CD4-positive, alpha-beta T cell treated with Interferon alpha-2 for 1 hour (primary cell): ENCODE results near the gene HS6ST3.
"Not testable (repeated sequence)": the region's sequence is repeated elsewhere in the genome, so short reads cannot be mapped to it uniquely, and the experiment has no call there.

Experiments
- DNase-seq, 2 donors: peaks; one replicate each; pipeline ENCODE4 v3.0.0-alpha.2; 2020 to 2022

HS6ST3 gene

GRCh38 chr13:96460609-96461008 lies 370.7 kb downstream of the HS6ST3 start:
- DNase-seq = no peak

GRCh38 chr13:96473526-96474180 lies 383.7 kb downstream of the HS6ST3 start:
- DNase-seq = no peak

GRCh38 chr13:96474181-96474557 lies 384.3 kb downstream of the HS6ST3 start:
- DNase-seq = no peak

GRCh38 chr13:96475103-96475502 lies 385.2 kb downstream of the HS6ST3 start:
- DNase-seq = no peak

GRCh38 chr13:96481482-96481881 lies 391.6 kb downstream of the HS6ST3 start:
- no peak for DNase-seq

GRCh38 chr13:96490496-96490989 lies 400.6 kb downstream of the HS6ST3 start:
- no peak for DNase-seq

- no peak for DNase-seq
Observed at GRCh38 chr13:96491103-96491502, 401.2 kb downstream of the HS6ST3 start.

- DNase-seq = no peak
Observed at GRCh38 chr13:96492766-96493165, 402.9 kb downstream of the HS6ST3 start.

- no peak for DNase-seq
Observed at GRCh38 chr13:96499656-96500055, 409.7 kb downstream of the HS6ST3 start.

GRCh38 chr13:96500953-96501352 lies 411.0 kb downstream of the HS6ST3 start:
- DNase-seq = no peak

GRCh38 chr13:96503481-96503880 lies 413.6 kb downstream of the HS6ST3 start:
- no peak for DNase-seq

GRCh38 chr13:96511587-96511986 lies 421.7 kb downstream of the HS6ST3 start:
- DNase-seq = no peak

GRCh38 chr13:96519380-96519779 lies 429.5 kb downstream of the HS6ST3 start:
- no peak for DNase-seq

- not testable (repeated sequence) for DNase-seq
Observed at GRCh38 chr13:96524398-96525020, 434.6 kb downstream of the HS6ST3 start.

GRCh38 chr13:96525715-96526114 lies 435.8 kb downstream of the HS6ST3 start:
- no peak for DNase-seq

GRCh38 chr13:96527497-96527896 lies 437.6 kb downstream of the HS6ST3 start:
- DNase-seq = no peak

GRCh38 chr13:96532804-96533203 lies 442.9 kb downstream of the HS6ST3 start:
- no peak for DNase-seq

GRCh38 chr13:96533408-96533807 lies 443.5 kb downstream of the HS6ST3 start:
- no peak for DNase-seq

- no peak for DNase-seq
Observed at GRCh38 chr13:96539791-96540190, 449.9 kb downstream of the HS6ST3 start.

GRCh38 chr13:96540670-96541069 lies 450.8 kb downstream of the HS6ST3 start:
- DNase-seq = no peak

- no peak for DNase-seq
Observed at GRCh38 chr13:96542986-96543385, 453.1 kb downstream of the HS6ST3 start.

- DNase-seq = no peak
Observed at GRCh38 chr13:96544957-96545356, 455.1 kb downstream of the HS6ST3 start.

- no peak for DNase-seq
Observed at GRCh38 chr13:96546463-96546862, 456.6 kb downstream of the HS6ST3 start.

- no peak for DNase-seq
Observed at GRCh38 chr13:96551546-96551945, 461.6 kb downstream of the HS6ST3 start.

- no peak for DNase-seq
Observed at GRCh38 chr13:96552559-96552958, 462.7 kb downstream of the HS6ST3 start.
